ENCODE measurements around the gene TAX1BP3. TPM values are rescaled to one million over a fixed set of nuclear protein-coding genes. Genes with fewer than 3 reads are reported as not detected.
A peak's percentile ranks its signal among the peaks of the same experiment; 100 is the strongest.

Gene TAX1BP3
- total RNA-seq, 1 experiment from 2014 or later = 147 TPM

DNA sequence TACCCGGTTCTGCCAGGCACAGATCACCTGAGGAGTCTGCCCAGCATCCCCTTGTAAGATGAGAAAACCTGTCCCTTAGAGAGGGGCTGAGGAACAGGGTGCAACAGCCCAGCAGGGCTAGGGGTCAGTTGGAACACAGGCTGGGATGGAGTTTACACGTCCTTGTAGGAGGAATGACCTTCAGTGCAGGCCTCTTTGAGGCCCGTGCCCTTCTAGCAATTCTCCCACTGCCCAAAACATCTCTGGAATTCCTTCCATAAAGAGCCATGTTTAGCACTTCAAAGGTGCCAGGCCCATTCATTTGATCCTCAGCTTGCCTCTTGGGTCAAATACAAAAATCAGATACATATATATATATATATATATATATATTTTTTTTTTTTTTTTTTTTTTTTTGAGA is 27.4 kb downstream of the TAX1BP3 start:
- no peaks in the 10 kb centered on the region for H3K27me3 Mint-ChIP-seq (ENCODE audit: insufficient read depth, unreplicated experiment)
- DNase-seq (ENCODE audit: unreplicated experiment) = no peak
- TF ChIP-seq, protein P1, sequence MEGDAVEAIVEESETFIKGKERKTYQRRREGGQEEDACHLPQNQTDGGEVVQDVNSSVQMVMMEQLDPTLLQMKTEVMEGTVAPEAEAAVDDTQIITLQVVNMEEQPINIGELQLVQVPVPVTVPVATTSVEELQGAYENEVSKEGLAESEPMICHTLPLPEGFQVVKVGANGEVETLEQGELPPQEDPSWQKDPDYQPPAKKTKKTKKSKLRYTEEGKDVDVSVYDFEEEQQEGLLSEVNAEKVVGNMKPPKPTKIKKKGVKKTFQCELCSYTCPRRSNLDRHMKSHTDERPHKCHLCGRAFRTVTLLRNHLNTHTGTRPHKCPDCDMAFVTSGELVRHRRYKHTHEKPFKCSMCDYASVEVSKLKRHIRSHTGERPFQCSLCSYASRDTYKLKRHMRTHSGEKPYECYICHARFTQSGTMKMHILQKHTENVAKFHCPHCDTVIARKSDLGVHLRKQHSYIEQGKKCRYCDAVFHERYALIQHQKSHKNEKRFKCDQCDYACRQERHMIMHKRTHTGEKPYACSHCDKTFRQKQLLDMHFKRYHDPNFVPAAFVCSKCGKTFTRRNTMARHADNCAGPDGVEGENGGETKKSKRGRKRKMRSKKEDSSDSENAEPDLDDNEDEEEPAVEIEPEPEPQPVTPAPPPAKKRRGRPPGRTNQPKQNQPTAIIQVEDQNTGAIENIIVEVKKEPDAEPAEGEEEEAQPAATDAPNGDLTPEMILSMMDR (IDR thresholded peaks at IDR 0.05; ENCODE audit: unreplicated experiment) = no peak
- intact Hi-C loops (cut with micrococcal nuclease) = no loop called here
- POLR2A ChIA-PET = interaction anchor here (1.3 kb wide), 1 partner anchor 19 kb away, joined by 3 read pairs; no protein-coding TSS in a partner anchor
- H3K4me3 Mint-ChIP-seq (ENCODE audit: unreplicated experiment) = no peak overlapping the region
- no peak overlapping the region for H3K27ac Mint-ChIP-seq (ENCODE audit: low read depth, unreplicated experiment)
- CTCF ChIA-PET = no interaction called here
- peaks cover 24% of the 10 kb centered on the region for H3K36me3 Mint-ChIP-seq (ENCODE audit: insufficient read depth, unreplicated experiment)
- H3K9me3 Mint-ChIP-seq (ENCODE audit: unreplicated experiment) = no peaks in the 10 kb centered on the region
- BruUV-seq (replicated peaks) = no TSS peak
- H3K4me1 Mint-ChIP-seq (ENCODE audit: insufficient read depth, unreplicated experiment) = peaks cover 9% of the 10 kb centered on the region

DNA sequence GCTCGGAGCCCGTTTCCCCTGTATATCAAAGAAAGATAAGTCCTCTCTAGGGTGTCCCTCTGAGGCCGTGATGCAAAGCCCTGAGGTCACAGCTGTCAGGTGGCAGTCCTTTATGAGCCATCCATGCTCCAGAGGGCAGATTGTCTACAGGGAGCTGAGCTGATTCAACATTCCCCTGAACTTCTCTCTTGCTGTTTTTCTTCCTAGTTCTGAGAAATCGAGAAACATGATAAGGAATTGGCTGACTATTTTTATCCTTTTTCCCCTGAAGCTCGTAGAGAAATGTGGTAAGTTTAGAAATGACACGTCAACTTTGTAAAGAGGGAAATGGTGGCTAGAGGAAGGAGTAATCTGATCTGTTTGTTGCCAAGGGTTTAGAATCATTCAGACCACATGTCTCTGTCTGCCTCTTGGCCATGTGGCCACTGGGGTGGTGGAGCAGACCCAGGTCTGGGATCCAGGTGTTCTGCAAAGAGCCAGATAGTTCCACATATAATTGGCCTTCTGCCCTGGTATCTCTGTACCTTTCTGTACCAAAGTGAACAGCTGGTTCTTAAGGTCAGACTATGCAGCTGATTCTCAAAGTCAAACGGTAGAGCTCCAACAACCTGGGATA is 28.3 kb downstream of the TAX1BP3 start:
- no peaks in the 10 kb centered on the region for H3K9me3 Mint-ChIP-seq (ENCODE audit: unreplicated experiment)
- ChIA-PET POLR2A (interaction anchor here (0.6 to 1.3 kb wide), 2 partner anchors 19 to 24 kb away, joined by 3 read pairs; no protein-coding TSS in a partner anchor), CTCF (no interaction called here)
- no peak overlapping the region for H3K27ac Mint-ChIP-seq (ENCODE audit: low read depth, unreplicated experiment)
- no TSS peak for BruUV-seq (replicated peaks)
- DNase-seq (ENCODE audit: unreplicated experiment) = no peak
- TF ChIP-seq, protein P1 (IDR thresholded peaks at IDR 0.05; ENCODE audit: unreplicated experiment) = no peak
- H3K4me1 Mint-ChIP-seq (ENCODE audit: insufficient read depth, unreplicated experiment) = peaks cover 9% of the 10 kb centered on the region
- H3K4me3 Mint-ChIP-seq (ENCODE audit: unreplicated experiment) = no peak overlapping the region
- H3K27me3 Mint-ChIP-seq (ENCODE audit: insufficient read depth, unreplicated experiment) = no peaks in the 10 kb centered on the region
- H3K36me3 Mint-ChIP-seq (ENCODE audit: insufficient read depth, unreplicated experiment) = peaks cover 24% of the 10 kb centered on the region
- intact Hi-C loops (cut with micrococcal nuclease) = loop anchor here (5.0 kb wide), 1 partner anchor 83 kb away; the partner anchor contains the start of gene TRPV3

DNA sequence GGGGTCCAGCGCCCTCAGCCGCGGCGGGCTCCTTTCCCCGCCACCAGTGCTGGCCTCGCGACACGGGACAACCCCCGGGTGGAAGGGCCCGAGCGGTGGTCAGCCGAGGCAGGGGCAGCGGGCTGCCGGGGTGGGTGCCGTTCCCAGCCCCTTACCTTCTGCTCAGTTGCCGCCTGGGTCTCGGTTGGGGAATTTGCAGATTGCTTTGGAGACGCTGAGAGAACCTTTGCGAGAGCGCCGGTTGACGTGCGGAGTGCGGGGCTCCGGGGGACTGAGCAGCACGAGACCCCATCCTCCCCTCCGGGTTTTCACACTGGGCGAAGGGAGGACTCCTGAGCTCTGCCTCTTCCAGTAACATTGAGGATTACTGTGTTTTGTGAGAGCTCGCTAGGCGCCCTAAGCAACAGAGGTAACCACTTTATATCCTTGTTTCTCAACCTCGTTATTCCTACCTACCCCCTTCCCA is 31.4 kb downstream of the TAX1BP3 start:
- TF ChIP-seq, protein P1 (IDR thresholded peaks at IDR 0.05; ENCODE audit: unreplicated experiment) = no peak
- H3K4me3 Mint-ChIP-seq (ENCODE audit: unreplicated experiment) = peak overlapping the region; percentile 93
- CTCF ChIA-PET = interaction anchor here (0.7 to 2.3 kb wide), 7 partner anchors 10 to 1293 kb away, joined by 3 to 12 read pairs (median 3); no protein-coding TSS in a partner anchor
- intact Hi-C loops (cut with micrococcal nuclease) = loop anchor here (1.0 to 5.0 kb wide), 3 partner anchors 34 to 162 kb away; partner anchors contain the start of genes ASPA and TRPV3
- peaks cover 22% of the 10 kb centered on the region for H3K36me3 Mint-ChIP-seq (ENCODE audit: insufficient read depth, unreplicated experiment)
- no peak for DNase-seq (ENCODE audit: unreplicated experiment)
- POLR2A ChIA-PET = interaction anchor here (0.6 to 3.1 kb wide), 15 partner anchors 10 to 783 kb away, joined by 3 to 36 read pairs (median 6); partner anchors contain the start of genes EMC6, HASPIN and TAX1BP3
- H3K4me1 Mint-ChIP-seq (ENCODE audit: insufficient read depth, unreplicated experiment) = peaks cover 17% of the 10 kb centered on the region
- BruUV-seq (replicated peaks) = no TSS peak
- no peaks in the 10 kb centered on the region for H3K27me3 Mint-ChIP-seq (ENCODE audit: insufficient read depth, unreplicated experiment)
- H3K27ac Mint-ChIP-seq (ENCODE audit: low read depth, unreplicated experiment) = peak overlapping the region; percentile 100
- H3K9me3 Mint-ChIP-seq (ENCODE audit: unreplicated experiment) = no peaks in the 10 kb centered on the region

DNA sequence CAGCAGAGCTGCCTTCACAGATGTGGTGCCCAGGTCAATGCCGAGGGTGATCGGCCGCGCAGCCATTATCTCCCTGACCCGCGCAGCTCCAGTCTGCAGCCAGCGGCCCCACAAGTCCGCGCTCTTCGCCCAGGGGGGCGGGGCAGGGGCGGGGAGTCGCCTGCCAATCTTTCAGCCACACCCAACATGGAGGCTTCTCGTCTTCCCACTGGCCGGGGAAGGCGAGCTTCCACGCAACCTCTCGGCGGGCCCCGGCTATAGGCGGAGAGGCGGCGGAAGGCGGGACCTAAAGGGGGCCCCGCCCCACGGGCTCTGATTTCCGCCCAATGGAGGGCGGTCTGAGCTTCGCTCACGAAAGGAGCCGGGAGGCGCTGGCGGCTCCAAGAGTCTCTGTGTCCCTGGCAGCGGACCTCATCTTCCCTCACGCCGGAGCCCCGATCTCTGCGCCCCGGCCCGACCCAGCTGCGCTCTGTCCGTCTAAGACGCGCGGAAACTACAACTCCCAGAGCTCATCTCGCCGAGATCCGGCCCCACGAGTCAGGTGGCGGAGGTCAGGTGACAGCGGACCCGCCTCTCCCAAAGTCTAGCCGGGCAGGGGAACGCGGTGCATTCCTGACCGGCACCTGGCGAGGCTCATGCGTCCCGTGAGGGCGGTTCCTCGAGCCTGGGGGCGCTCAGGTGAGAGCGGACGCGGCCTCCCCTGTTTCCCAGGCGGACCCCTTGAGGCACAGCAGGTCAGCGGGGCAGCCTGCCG is 32.0 kb downstream of the TAX1BP3 start, which contains the start of the genes CTNS and SHPK:
CTNS (plus strand) TSS at position 607 of the 754 bp plus-strand sequence. CDS start 3,447 bp downstream, outside the sequence.
SHPK (minus strand) TSS at position 97 of the 754 bp plus-strand sequence; CDS start at position 66, 31 bp downstream.
- CTCF ChIA-PET = interaction anchor here (0.6 to 2.3 kb wide), 7 partner anchors 10 to 779 kb away, joined by 3 to 12 read pairs (median 3); no protein-coding TSS in a partner anchor
- TF ChIP-seq, protein P1 (IDR thresholded peaks at IDR 0.05; ENCODE audit: unreplicated experiment) = no peak
- Mint-ChIP-seq H3K4me1 (ENCODE audit: insufficient read depth, unreplicated experiment) (peaks cover 17% of the 10 kb centered on the region), H3K27ac (ENCODE audit: low read depth, unreplicated experiment) (peak within 1 kb of the TSS; percentile 100), H3K36me3 (ENCODE audit: insufficient read depth, unreplicated experiment) (peaks cover 16% of the 10 kb centered on the region), H3K9me3 (ENCODE audit: unreplicated experiment) (no peaks in the 10 kb centered on the region), H3K27me3 (ENCODE audit: insufficient read depth, unreplicated experiment) (no peaks in the 10 kb centered on the region), H3K4me3 (ENCODE audit: unreplicated experiment) (peak within 1 kb of the TSS; percentile 93)
- intact Hi-C loops (cut with micrococcal nuclease) = loop anchor here (1.0 to 5.0 kb wide), 3 partner anchors 33 to 162 kb away; partner anchors contain the start of genes ASPA and TRPV3
- POLR2A ChIA-PET = interaction anchor here (0.7 to 3.1 kb wide), 18 partner anchors 9 to 782 kb away, joined by 3 to 36 read pairs (median 6); partner anchors contain the start of genes EMC6, HASPIN, NCBP3 and TAX1BP3
- DNase-seq (ENCODE audit: unreplicated experiment) = peak; percentile 98
- BruUV-seq (replicated peaks) = no TSS peak

Data from MCF 10A (cell line).